HL-60/S4 treated with retinoic acid at 250 ng/mL for 4 days and 3 days (cell line): ENCODE data around the gene EFHC1.

Experiments
- in situ Hi-C: fragments of 300-500 bp; cut with MboI; formaldehyde crosslinking; loops from 2 replicates; pipeline ENCODE4 v1.7.0; 2022; ENCODE audit warnings: low sequenced_read_pairs

Gene EFHC1

DNA sequence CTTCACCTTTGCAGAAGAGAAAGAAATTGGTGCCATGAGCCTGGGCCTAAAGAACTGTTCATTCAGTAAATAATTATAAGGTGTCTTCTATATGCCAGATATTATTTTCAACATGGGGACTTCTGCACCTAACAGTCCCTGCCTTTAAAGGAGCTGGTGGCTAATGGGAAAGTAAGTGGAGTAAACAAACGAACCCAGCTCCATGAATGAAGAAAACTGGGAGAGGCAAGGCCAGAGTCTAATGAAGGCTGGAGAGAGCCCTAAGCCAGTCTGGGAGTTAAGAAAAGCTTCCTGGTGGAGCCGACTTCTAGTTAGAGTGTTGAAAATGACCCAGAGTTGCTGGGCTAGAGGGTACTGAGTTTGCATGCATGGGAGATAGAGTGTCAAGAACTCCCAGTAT is 24.2 kb upstream of the EFHC1 start:
- in situ Hi-C loops: no loop called here

- in situ Hi-C loops: loop anchor here (10.0 kb wide), 1 partner anchor 105 kb away; no protein-coding TSS in a partner anchor
Observed at GRCh38 chr6:52399511-52400312, 20.4 kb upstream of the EFHC1 start.

GRCh38 chr6:52400313-52401041 is 19.7 kb upstream of the EFHC1 start:
- in situ Hi-C loops: loop anchor here (10.0 kb wide), 1 partner anchor 106 kb away; no protein-coding TSS in a partner anchor

- in situ Hi-C loops: loop anchor here (10.0 kb wide), 1 partner anchor 108 kb away; no protein-coding TSS in a partner anchor
Observed at GRCh38 chr6:52403086-52403485, 17.1 kb upstream of the EFHC1 start.

DNA sequence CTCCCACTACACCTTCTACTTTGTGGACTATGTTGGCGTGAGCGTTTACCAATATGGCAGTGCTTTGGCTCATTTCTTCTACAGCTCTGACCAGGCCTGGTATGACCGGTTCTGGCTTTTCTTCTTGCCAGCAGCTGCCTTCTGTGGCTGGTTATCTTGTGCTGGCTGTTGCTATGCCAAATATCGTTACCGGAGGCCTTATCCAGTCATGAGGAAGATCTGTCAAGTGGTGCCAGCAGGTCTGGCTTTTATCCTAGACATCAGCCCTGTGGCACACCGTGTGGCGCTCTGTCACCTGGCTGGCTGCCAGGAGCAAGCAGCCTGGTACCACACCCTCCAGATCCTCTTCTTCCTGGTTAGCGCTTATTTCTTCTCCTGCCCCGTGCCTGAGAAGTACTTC is 16.5 kb upstream of the EFHC1 start:
- in situ Hi-C loops: loop anchor here (10.0 kb wide), 1 partner anchor 109 kb away; no protein-coding TSS in a partner anchor

- in situ Hi-C loops: loop anchor here (10.0 kb wide), 1 partner anchor 110 kb away; no protein-coding TSS in a partner anchor
Observed at GRCh38 chr6:52405243-52405642, 14.9 kb upstream of the EFHC1 start.

GRCh38 chr6:52407467-52407866 is 12.7 kb upstream of the EFHC1 start:
- in situ Hi-C loops: loop anchor here (10.0 kb wide), 1 partner anchor 113 kb away; no protein-coding TSS in a partner anchor

GRCh38 chr6:52409499-52409898 is 10.6 kb upstream of the EFHC1 start:
- in situ Hi-C loops: loop anchor here (10.0 kb wide), 1 partner anchor 115 kb away; no protein-coding TSS in a partner anchor

DNA sequence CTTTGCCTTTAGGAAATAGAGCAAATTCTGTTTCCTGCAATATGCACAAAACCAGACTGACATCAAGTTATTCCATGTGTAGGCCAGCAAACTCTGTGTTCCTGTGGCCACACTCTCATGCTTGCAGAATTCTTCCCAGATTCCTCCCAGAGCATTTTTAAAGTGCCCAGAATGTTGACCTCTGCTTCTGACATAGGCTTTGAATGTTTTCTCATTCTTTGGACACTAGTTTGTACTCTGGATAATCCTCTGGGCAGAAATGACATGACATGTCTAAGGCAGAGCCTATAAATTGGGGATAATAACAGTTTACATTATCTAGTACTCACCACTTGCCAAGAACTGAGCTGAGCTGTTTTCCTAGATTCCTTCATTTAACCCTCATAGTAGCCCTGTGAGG is 9.2 kb upstream of the EFHC1 start:
- in situ Hi-C loops: loop anchor here (10.0 kb wide), 1 partner anchor 254 kb away; no protein-coding TSS in a partner anchor

DNA sequence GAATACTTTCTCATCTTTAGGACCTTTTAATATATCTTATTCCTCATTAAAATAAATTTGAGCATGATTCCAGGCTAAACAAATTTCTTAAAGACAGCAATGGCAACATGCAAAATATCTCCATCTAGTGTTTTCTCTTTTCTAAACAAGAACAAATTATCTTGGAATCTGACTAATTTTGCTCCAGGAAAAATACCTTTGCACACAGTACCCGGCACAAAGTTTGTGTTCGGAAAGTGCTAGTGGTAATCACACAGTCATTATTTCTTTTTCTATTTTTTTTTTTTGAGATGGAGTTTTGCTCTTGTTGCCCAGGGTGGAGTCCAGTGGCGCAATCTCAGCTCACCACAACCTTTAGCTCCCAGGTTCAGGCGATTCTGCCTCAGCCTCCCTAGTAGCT is 8.2 kb upstream of the EFHC1 start:
- in situ Hi-C loops: loop anchor here (10.0 kb wide), 1 partner anchor 253 kb away; no protein-coding TSS in a partner anchor

GRCh38 chr6:52415333-52415732 is 4.8 kb upstream of the EFHC1 start:
- in situ Hi-C loops: loop anchor here (10.0 kb wide), 1 partner anchor 249 kb away; no protein-coding TSS in a partner anchor

GRCh38 chr6:52415917-52416628 is 4.1 kb upstream of the EFHC1 start:
- in situ Hi-C loops: loop anchor here (10.0 kb wide), 1 partner anchor 249 kb away; no protein-coding TSS in a partner anchor

DNA sequence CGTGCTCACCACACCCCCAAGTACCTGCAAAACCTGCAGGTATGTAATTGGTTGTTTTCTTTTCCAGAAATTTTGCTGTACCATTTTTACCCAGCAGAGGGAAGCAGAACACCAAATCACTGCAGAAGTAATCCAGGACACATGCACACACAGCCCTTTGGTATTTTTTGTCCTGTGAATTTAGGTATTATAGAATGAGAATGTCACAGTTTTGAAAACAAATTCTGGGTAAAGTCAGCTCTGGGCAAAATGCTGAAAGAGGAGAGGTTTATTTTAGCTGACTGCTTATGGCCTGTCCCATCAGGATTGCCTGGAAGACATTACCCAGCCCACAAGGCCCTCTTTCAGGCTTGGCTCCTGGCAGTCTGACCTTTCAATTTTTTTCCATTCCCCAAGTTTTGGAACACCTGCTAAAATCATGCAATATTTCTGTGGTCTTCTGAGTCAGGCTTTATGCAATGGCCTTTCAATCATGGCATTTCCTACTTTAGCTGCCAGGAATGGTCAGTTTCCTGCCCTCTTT is 3.5 kb upstream of the EFHC1 start:
- in situ Hi-C loops: loop anchor here (10.0 kb wide), 1 partner anchor 248 kb away; no protein-coding TSS in a partner anchor

- in situ Hi-C loops: loop anchor here (10.0 kb wide), 1 partner anchor 247 kb away; no protein-coding TSS in a partner anchor
Observed at GRCh38 chr6:52417675-52418111, 2.4 kb upstream of the EFHC1 start.

- in situ Hi-C loops: loop anchor here (10.0 kb wide), 1 partner anchor 246 kb away; no protein-coding TSS in a partner anchor
Observed at GRCh38 chr6:52418606-52419005, 1.5 kb upstream of the EFHC1 start.

- in situ Hi-C loops: no loop called here
Observed at GRCh38 chr6:52420668-52421358, 671 bp downstream of the EFHC1 start.

DNA sequence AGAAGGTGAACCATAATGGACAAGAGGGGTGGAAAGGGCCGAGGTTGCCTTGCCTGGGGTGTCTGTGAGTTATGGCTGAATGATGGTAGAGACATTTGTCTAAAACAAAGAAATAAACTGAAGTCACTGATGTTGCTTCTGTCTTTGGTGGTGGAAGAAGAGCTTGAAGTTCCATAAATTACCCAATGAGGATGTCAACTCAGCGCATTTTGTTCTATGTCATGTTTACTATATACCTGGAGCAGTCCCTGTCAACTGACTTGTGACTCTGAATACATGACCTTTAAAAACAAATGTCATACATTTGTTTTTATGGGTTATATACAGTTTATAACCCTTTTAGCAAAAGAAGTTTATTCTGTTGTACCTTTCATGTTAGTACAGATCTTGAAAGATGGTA is 2.0 kb downstream of the EFHC1 start:
- in situ Hi-C loops: no loop called here

GRCh38 chr6:52423448-52423847 is 3.3 kb downstream of the EFHC1 start:
- in situ Hi-C loops: no loop called here

GRCh38 chr6:52423971-52424381 is 3.8 kb downstream of the EFHC1 start:
- in situ Hi-C loops: no loop called here

DNA sequence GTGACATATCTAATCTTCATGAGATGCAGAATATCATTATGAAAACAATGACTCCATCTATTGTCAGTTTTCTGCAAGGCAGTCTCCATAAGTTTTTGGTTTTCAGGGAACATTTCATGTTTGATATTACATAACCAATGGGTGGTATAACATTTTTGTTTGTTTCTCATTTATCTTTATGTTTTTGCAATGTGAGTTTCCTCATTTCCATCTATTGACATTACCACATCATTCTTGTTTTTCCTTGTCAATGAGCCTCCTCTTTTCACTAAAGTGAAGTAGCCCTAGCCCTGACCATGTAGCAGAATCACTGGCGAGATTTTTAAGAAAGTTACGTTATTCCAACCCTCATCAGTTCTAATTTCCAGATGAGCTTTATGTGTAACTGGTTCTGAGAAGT is 4.4 kb downstream of the EFHC1 start:
- in situ Hi-C loops: no loop called here
